ELR (cell line): Measurements from ENCODE around the gene PFDN5.
"Not testable (repeated sequence)": the region's sequence is repeated elsewhere in the genome, so short reads cannot be mapped to it uniquely, and the experiment has no call there.

Experiments used
- DNase-seq: peaks from one replicate; pipeline ENCODE4 v3.0.0-alpha.2; 2015; ENCODE audit warnings: low read depth

Gene PFDN5

GRCh38 chr12:53328043-53328435 is 32.7 kb downstream of the PFDN5 start:
- DNase-seq: peak; percentile 30

DNA sequence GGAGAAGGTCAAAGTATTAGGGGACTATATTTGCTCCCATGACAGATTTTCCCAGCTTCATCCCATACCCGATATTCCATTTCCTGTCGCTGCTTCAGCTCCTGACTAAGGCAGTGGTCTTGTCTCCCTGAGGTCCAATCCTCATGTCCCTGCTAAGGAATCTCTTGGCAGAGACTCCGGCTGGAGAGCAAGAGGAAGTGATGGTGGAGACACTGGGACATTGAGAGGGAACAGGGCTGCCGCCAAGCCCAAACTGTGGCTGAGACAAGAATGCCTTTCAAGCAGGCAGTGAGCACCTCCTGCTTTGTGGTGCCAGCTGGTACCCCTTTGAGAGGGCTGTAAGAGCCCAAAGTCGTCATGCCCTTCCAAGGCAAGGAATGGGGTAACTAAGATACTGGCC is 35.3 kb downstream of the PFDN5 start:
- no peak for DNase-seq

DNA sequence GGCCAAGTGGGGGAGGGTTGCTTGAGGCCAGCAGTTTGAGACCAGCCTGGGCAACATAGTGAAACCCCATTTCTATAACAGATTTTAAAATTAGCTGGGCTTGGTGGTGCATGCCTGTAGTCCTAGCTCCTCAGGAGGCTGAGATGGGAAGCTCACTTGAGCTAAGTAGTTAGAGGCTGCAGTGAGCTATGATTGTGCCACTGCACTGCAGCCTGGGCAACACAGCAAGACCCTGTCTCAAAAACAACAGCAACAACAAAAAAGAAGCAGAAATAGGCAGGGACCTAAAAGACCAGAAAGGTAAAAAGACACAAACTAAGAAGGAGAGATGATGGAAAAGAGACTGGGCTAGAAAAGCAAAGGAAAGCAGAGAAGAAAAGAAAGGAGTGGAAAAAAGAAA is 37.0 kb downstream of the PFDN5 start:
- DNase-seq: not testable (repeated sequence)

GRCh38 chr12:53332744-53333143 is 37.4 kb downstream of the PFDN5 start:
- DNase-seq: no peak

GRCh38 chr12:53333289-53333688 is 37.9 kb downstream of the PFDN5 start:
- no peak for DNase-seq

DNA sequence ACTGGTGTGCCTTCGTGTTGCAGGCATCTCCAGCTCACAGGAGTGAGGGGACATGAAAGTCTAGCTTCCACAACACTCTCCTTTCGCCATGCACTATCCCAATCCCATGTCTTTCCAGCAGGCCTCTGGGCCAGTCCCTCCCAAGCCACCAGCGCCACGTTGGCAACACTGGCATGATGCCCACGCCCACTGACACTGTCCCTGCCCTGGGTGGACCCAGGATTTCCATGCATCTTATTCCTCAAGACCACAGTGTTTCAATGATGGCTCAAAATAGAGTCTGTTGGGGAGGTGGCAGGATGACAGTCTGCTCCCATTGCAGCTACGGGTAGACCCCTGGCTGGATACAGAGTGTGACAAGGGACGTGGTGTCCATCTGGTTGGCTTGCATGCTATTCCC is 38.5 kb downstream of the PFDN5 start:
- DNase-seq: no peak

- no peak for DNase-seq
Measured at GRCh38 chr12:53334822-53335221, 39.5 kb downstream of the PFDN5 start.

- DNase-seq: no peak
Measured at GRCh38 chr12:53336181-53336681, 40.9 kb downstream of the PFDN5 start, which contains the start of gene SP7. SP7 (minus strand) TSS chr12:53336354; CDS start chr12:53335646, 708 bp downstream.

DNA sequence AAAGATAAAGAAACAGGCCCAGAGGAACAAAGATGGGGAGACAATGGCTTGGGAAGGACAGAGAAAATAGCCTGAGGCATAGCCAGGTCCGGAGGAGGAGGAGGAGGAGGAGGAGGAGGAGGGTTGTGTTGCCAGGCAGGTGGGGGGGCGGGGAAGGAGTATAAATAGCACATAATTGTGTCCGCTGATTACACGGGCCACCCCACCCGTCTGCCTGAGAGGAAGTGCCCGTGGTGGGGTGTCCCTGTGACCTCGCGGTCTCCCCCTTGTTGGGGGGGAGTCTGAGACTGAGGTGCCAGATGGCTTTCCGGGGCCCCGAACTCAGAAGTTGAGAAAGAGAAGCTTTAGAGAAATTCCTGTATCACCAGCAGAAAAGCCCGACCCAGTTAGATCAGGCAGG is 42.7 kb downstream of the PFDN5 start:
- DNase-seq: no peak

DNA sequence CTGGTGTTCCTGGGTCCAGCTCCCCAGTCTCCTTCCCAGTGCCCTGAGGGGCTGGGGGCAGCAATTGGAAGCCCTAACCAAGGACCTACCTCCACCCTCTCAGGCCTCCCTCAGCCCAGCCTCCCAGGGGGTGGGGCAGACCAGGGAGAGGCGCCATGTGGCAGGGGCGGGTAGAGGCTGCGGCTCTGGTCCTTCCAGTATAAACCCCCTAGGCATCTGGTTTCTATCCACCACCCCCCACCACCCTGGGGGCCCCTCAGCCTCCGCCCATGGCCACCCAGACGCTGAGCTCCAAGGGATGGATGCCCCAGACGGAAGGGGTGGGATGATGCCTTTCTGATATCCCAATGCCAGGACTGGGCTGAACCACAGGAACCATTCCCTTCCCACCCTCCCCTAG is 43.6 kb downstream of the PFDN5 start:
- no peak for DNase-seq

GRCh38 chr12:53340398-53340797 is 45.1 kb downstream of the PFDN5 start:
- no peak for DNase-seq

DNA sequence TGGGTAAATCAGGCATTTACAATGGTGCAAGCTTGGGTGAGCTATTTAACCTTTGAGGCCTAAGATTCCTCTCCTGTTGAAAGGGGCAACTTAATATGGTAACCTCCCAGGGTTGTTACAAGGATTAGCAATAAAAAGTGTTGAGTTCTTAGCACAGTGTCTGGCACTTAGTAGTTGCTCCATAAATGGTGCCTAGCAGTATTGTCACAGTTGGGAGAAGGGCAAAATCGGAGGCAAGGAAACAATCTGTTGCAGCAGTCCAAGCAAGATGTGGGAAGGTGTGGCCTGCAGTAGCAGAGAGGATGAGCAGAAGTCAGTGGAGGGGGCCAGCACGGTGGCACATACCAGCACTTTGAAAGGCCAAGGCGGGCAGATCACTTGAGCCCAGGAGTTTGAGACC is 48.1 kb downstream of the PFDN5 start:
- DNase-seq: no peak

- DNase-seq: no peak
Measured at GRCh38 chr12:53343969-53344368, 48.6 kb downstream of the PFDN5 start.

GRCh38 chr12:53344487-53344823 is 49.1 kb downstream of the PFDN5 start:
- DNase-seq: no peak

DNA sequence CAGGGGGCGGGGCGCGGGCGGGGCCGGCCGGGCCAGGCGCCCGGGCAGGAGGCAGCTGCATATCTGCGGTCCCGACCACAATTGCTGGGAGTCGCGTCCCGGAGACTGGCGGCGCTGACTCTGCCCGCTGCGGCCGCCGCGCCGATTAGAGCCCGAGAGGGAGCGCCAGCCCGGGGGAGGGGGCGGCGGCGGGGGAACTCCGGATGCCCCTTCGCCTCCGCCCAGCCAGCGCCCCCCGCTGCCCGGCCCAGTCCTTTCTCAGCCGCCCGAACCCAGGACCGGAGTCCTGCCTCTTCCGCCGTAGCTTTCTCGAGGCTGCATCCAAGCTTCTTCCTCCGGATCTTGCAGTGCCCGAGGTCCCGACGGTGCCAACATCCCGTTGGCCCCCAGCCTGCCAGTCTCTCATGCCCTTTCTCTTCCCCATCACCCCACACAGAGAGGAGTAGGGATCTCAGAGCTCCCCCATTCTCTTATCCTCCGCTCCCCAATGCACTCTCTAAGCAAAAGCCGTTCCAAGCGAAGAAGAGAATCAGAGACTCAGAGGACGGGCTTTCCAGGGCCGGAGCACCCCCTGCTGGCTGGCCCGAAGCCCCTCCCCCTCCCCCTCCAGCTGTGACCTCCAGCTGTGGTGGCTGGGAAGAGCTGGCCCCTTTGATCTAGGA is 49.6 kb downstream of the PFDN5 start:
- peak; percentile 82 for DNase-seq

- no peak for DNase-seq
Measured at GRCh38 chr12:53345486-53346188, 50.3 kb downstream of the PFDN5 start.

GRCh38 chr12:53346491-53346890 is 51.1 kb downstream of the PFDN5 start:
- no peak for DNase-seq

DNA sequence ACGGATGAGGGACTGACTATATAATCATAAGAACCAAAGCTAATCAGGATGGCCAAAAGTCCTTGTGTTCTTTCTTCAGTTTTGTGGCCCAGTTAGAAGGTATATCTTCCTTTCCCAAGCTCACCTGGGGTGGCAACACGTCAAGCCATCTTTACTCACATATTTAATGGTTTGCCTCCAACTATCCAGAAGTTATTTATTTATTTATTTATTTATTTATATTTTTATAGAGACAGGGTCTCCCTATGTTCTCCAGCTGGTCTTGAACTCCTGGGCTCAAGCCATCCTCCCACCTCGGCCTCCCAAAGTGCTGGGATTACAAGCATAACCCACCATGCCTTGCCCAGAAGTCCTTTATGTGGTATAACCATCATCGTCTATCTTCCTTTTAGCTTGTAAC is 52.6 kb downstream of the PFDN5 start:
- DNase-seq: no peak
